ENCODE measurements around the gene BCL2.
A peak's percentile ranks its signal among the peaks of the same experiment; 100 is the strongest.

BCL2 gene

GRCh38 chr18:63229971-63230370 is 89.6 kb downstream of the BCL2 start:
- DNase-seq (ENCODE audit: low read depth): peak; percentile 13
- H3K4me3 ChIP-seq (ENCODE audit: low read depth, low read length): no peak overlapping the region
- TF ChIP-seq CTCF (IDR thresholded peaks at IDR 0.05; ENCODE audit: low read depth, low read length, missing control alignments): no peak
- in situ Hi-C loops (cut with HindIII; ENCODE audit: low sequenced_read_pairs): no loop called here

GRCh38 chr18:63225434-63225833 is 94.1 kb downstream of the BCL2 start:
- in situ Hi-C loops (cut with HindIII; ENCODE audit: low sequenced_read_pairs): no loop called here
- no peak for DNase-seq (ENCODE audit: low read depth)
- H3K4me3 ChIP-seq (ENCODE audit: low read depth, low read length): no peak overlapping the region
- TF ChIP-seq CTCF (IDR thresholded peaks at IDR 0.05; ENCODE audit: low read depth, low read length, missing control alignments): no peak

- TF ChIP-seq CTCF (IDR thresholded peaks at IDR 0.05; ENCODE audit: low read depth, low read length, missing control alignments): no peak
Measured at GRCh38 chr18:63224630-63225029, 94.9 kb downstream of the BCL2 start.

GRCh38 chr18:63223837-63224236 is 95.7 kb downstream of the BCL2 start:
- H3K4me3 ChIP-seq (ENCODE audit: low read depth, low read length): no peak overlapping the region
- DNase-seq (ENCODE audit: low read depth): no peak
- in situ Hi-C loops (cut with HindIII; ENCODE audit: low sequenced_read_pairs): no loop called here
- TF ChIP-seq CTCF (IDR thresholded peaks at IDR 0.05; ENCODE audit: low read depth, low read length, missing control alignments): no peak

More at GRCh38 chr18:63224630-63225029, 94.9 kb downstream of the BCL2 start:
- in situ Hi-C loops (cut with HindIII; ENCODE audit: low sequenced_read_pairs): no loop called here
- DNase-seq (ENCODE audit: low read depth): no peak
- H3K4me3 ChIP-seq (ENCODE audit: low read depth, low read length): no peak overlapping the region

- DNase-seq (ENCODE audit: low read depth): no peak
- in situ Hi-C loops (cut with HindIII; ENCODE audit: low sequenced_read_pairs): no loop called here
- TF ChIP-seq CTCF (IDR thresholded peaks at IDR 0.05; ENCODE audit: low read depth, low read length, missing control alignments): no peak
- no peak overlapping the region for H3K4me3 ChIP-seq (ENCODE audit: low read depth, low read length)
Measured at GRCh38 chr18:63220903-63221302, 98.7 kb downstream of the BCL2 start.

- DNase-seq (ENCODE audit: low read depth): no peak
- TF ChIP-seq CTCF (IDR thresholded peaks at IDR 0.05; ENCODE audit: low read depth, low read length, missing control alignments): no peak
- in situ Hi-C loops (cut with HindIII; ENCODE audit: low sequenced_read_pairs): no loop called here
- H3K4me3 ChIP-seq (ENCODE audit: low read depth, low read length): no peak overlapping the region
Measured at GRCh38 chr18:63218472-63218871, 101.1 kb downstream of the BCL2 start.

All from astrocyte of the cerebellum (primary cell).